Peyer's patch (tissue), 4 donors: ENCODE data around the gene MYT1.

Experiments used
- CTCF ChIP-seq, 6 experiments: fragments of 450-650 bp in 4 of 6; fragments of 200-600 bp in 2 of 6; sonication (generic) in 1 of 6; IDR thresholded peaks; one replicate each; pipeline ENCODE4 v1.5.1; 2017 to 2019; ENCODE audit warnings: antibody characterized with exemption in 6 of 6, mild to moderate bottlenecking in 3 of 6, moderate library complexity in 1 of 6
- POLR2A ChIP-seq, 2 donors: fragments of 450-650 bp; IDR thresholded peaks; one replicate each; pipeline ENCODE4 v1.5.1; 2017; ENCODE audit warnings: antibody characterized with exemption in 2 of 2, mild to moderate bottlenecking in 2 of 2, moderate library complexity in 2 of 2

DNA sequence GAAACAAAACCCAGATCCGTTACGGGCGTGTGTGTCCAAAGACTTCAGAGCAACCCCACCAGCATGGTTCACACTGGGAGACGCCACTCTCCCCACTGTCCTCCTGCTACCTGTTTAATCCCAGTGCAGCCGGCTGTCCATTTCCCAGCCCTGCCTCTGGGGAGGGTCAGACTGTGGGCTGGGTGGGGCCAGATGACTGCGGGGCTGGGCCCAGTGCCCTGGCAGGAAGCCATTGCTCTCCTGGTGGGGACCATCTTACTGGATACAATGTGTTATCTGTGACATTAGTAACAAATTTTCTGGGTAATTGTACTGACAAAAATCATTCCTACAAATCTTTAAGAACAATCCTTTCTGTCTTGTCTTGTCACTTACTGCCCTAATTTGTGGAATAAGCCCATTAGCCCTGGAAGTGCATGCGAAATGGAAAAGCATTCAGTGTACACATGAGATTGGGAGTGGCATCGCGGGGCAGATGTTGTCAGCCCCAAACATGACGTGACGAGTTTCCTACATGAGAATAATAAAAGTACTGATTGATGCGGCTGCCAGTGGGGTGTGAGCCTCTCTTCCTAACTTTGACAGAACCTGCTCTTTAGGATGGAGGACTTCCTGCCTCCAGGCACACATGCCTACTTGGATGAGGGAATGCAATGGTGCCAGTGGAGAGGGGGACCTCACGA, 53.4 kb downstream of the MYT1 start:
- TF ChIP-seq CTCF (IDR thresholded peaks at IDR 0.05), result no peak
- TF ChIP-seq POLR2A (IDR thresholded peaks at IDR 0.05), result no peak
